HUES64 (cell line): ENCODE measurements around the gene AIF1L.

ENCODE experiments used
- H3K27ac ChIP-seq: 2 replicates; pipeline ENCODE4 v1.7.0; 2013; ENCODE audit warnings: low read depth, low read length, inconsistent platforms
- H3K27me3 ChIP-seq: 2 replicates; pipeline ENCODE4 v1.6.1; 2013; ENCODE audit warnings: mild to moderate bottlenecking, low read length; ENCODE audit not compliant: insufficient read depth
- H3K36me3 ChIP-seq: 2 replicates; pipeline ENCODE4 v1.6.1; 2013; ENCODE audit warnings: mild to moderate bottlenecking, low read length; ENCODE audit not compliant: insufficient read depth
- H3K4me1 ChIP-seq: 2 replicates; pipeline ENCODE4 v1.6.1; 2013; ENCODE audit warnings: mild to moderate bottlenecking, low read length, moderate library complexity; ENCODE audit not compliant: insufficient read depth
- H3K4me3 ChIP-seq: 2 replicates; pipeline ENCODE4 v1.5.1; 2013; ENCODE audit warnings: mild to moderate bottlenecking, low read length, moderate library complexity
- H3K9ac ChIP-seq: 2 replicates; pipeline ENCODE4 v1.6.1; 2013; ENCODE audit warnings: mild to moderate bottlenecking, low read depth, low read length
- H3K9me3 ChIP-seq: 2 replicates; pipeline ENCODE4 v1.6.1; 2013; ENCODE audit warnings: low read depth, low read length; ENCODE audit not compliant: insufficient read depth
- WGBS: fragments of 150-250, 120-280 bp; methylation state at CpG from one replicate; pipeline ENCODE4 v1.1.7; 2013; ENCODE audit warnings: missing lambda C conversion rate; 5-methylcytosine and 5-hydroxymethylcytosine counted together

The AIF1L gene

GRCh38 chr9:131080589-131080988, 15.7 kb upstream of the AIF1L start:
- no peaks in the 10 kb centered on the region for H3K9me3 ChIP-seq
- no peaks in the 10 kb centered on the region for H3K27me3 ChIP-seq
- no peak overlapping the region for H3K9ac ChIP-seq
- H3K36me3 ChIP-seq: no peaks in the 10 kb centered on the region
- no peak overlapping the region for H3K4me3 ChIP-seq
- H3K27ac ChIP-seq: no peak overlapping the region
- no peaks in the 10 kb centered on the region for H3K4me1 ChIP-seq
- WGBS: 79% methylated on average over 9 of the region's 9 CpGs

- Histone ChIP-seq H3K9me3 (no peaks in the 10 kb centered on the region), H3K4me1 (no peaks in the 10 kb centered on the region), H3K27me3 (no peaks in the 10 kb centered on the region), H3K36me3 (no peaks in the 10 kb centered on the region), H3K4me3 (no peak overlapping the region), H3K9ac (no peak overlapping the region), H3K27ac (no peak overlapping the region)
- 92% methylated on average over 9 of the region's 9 CpGs for WGBS
Observed at GRCh38 chr9:131081868-131082267, 14.5 kb upstream of the AIF1L start.

DNA sequence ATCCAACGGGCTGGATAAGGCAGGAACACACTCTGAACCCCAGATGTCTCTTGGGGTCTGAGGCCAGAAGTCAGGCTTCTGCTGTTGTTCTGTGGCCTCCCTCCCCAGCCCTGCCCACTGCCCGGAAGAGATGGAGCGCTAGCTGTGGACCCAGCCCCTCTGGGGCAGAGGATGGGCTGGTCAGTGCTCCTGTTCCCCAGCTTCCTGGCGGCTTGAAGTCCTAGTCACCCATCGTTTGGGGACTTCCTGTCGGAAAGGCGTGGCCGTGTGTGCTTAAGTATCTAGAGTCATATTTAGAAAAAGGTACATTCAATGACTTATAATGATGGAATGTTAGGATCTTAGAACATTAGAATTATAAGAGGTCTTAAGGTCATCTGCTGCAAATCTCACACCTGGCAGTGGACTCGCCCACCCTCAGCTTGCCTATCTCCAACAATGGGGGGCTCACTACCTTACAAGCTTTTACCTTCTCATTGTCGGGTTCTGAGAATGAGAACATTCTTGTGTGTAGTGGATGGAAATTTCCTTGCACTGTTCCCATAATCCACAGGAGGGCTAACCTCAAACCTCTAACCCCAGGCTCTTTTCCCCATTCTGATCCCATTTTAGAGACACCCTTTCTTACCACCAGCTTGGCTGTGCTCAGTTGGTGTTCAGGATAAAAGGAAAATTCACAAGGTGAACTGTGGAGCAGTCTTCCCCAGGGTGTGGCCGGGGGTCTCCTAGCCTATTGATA, 13.4 kb upstream of the AIF1L start:
- H3K9me3 ChIP-seq: no peaks in the 10 kb centered on the region
- 75% methylated on average over 10 of the region's 11 CpGs for WGBS
- no peak overlapping the region for H3K4me3 ChIP-seq
- H3K27ac ChIP-seq: no peak overlapping the region
- no peak overlapping the region for H3K9ac ChIP-seq
- 0 out of 2 replicates have a peak, but pooled peaks cover 2% of the 10 kb centered on the region for H3K36me3 ChIP-seq
- no peaks in the 10 kb centered on the region for H3K27me3 ChIP-seq
- H3K4me1 ChIP-seq: no peaks in the 10 kb centered on the region

GRCh38 chr9:131084661-131085369, 11.5 kb upstream of the AIF1L start:
- no peaks in the 10 kb centered on the region for H3K4me1 ChIP-seq
- H3K4me3 ChIP-seq: no peak overlapping the region
- H3K9me3 ChIP-seq: no peaks in the 10 kb centered on the region
- WGBS: 91% methylated on average over 8 of the region's 8 CpGs
- no peaks in the 10 kb centered on the region for H3K27me3 ChIP-seq
- H3K36me3 ChIP-seq: 0 out of 2 replicates have a peak, but pooled peaks cover 2% of the 10 kb centered on the region
- H3K9ac ChIP-seq: no peak overlapping the region
- H3K27ac ChIP-seq: no peak overlapping the region

- Histone ChIP-seq H3K9ac (no peak overlapping the region), H3K9me3 (no peaks in the 10 kb centered on the region), H3K27me3 (no peaks in the 10 kb centered on the region), H3K27ac (no peak overlapping the region), H3K4me3 (no peak overlapping the region), H3K36me3 (0 out of 2 replicates have a peak, but pooled peaks cover 2% of the 10 kb centered on the region), H3K4me1 (no peaks in the 10 kb centered on the region)
- 85% methylated on average over 22 of the region's 23 CpGs for WGBS
Observed at GRCh38 chr9:131085370-131086122, 10.8 kb upstream of the AIF1L start.

DNA sequence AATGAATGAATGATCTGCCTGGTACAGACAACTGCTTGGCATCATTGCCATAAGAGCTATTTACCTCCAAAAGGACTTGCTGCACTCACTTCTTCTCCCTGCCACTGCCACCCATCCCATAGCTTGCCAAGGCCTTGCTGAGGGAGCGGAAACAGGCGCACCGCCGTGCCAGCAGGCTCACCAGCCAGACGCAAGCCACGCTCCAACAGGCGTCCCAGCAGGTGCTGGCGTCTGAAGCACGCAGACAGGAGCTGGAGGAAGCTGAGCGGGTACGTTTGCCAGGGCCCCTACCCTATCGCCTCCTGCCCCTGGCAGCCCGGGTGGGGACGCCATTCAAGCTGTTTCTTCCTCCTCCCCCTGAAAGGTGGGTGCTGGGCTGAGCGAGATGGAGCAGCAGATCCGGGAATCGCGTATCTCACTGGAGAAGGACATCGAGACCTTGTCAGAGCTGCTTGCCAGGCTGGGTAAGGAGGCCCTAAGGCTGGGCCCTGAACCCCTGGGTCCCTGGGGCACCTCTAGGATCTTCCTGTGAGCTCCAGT, 8.9 kb upstream of the AIF1L start:
- WGBS: 84% methylated on average over 19 of the region's 19 CpGs
- Histone ChIP-seq H3K4me1 (no peaks in the 10 kb centered on the region), H3K27ac (no peak overlapping the region), H3K9me3 (no peaks in the 10 kb centered on the region), H3K9ac (no peak overlapping the region), H3K36me3 (peaks cover 2% of the 10 kb centered on the region; the same call in 1 of the 2 replicates), H3K27me3 (no peaks in the 10 kb centered on the region), H3K4me3 (no peak overlapping the region)

GRCh38 chr9:131090025-131090787, 6.1 kb upstream of the AIF1L start:
- Histone ChIP-seq H3K4me1 (no peaks in the 10 kb centered on the region; the same call in 1 of the 2 replicates), H3K4me3 (no peak overlapping the region), H3K9ac (no peak overlapping the region), H3K9me3 (no peaks in the 10 kb centered on the region), H3K27ac (no peak overlapping the region), H3K27me3 (no peaks in the 10 kb centered on the region), H3K36me3 (peaks cover 2% of the 10 kb centered on the region; the same call in 1 of the 2 replicates)
- 87% methylated on average over 13 of the region's 13 CpGs for WGBS

DNA sequence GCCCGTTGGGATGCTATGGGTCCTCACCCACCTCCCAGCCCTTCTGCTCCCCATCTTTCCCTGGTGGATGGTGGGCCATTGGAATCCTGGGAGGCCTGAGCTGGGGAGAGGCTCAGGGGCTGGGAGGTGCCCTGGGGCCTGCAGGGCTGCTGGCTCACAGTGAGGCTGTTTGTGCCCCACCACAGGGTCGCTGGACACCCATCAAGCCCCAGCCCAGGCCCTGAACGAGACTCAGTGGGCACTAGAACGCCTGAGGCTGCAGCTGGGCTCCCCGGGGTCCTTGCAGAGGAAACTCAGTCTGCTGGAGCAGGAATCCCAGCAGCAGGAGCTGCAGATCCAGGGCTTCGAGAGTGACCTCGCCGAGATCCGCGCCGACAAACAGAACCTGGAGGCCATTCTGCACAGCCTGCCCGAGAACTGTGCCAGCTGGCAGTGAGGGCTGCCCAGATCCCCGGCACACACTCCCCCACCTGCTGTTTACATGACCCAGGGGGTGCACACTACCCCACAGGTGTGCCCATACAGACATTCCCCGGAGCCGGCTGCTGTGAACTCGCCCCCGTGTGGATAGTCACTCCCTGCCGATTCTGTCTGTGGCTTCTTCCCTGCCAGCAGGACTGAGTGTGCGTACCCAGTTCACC, 4.9 kb upstream of the AIF1L start:
- H3K4me3 ChIP-seq: no peak overlapping the region
- H3K36me3 ChIP-seq: peaks cover 2% of the 10 kb centered on the region; the same call in 1 of the 2 replicates
- no peaks in the 10 kb centered on the region for H3K9me3 ChIP-seq
- H3K27me3 ChIP-seq: no peaks in the 10 kb centered on the region
- H3K9ac ChIP-seq: no peak overlapping the region
- H3K4me1 ChIP-seq: peaks cover 4% of the 10 kb centered on the region
- 92% methylated on average over 19 of the region's 19 CpGs for WGBS
- H3K27ac ChIP-seq: no peak overlapping the region

DNA sequence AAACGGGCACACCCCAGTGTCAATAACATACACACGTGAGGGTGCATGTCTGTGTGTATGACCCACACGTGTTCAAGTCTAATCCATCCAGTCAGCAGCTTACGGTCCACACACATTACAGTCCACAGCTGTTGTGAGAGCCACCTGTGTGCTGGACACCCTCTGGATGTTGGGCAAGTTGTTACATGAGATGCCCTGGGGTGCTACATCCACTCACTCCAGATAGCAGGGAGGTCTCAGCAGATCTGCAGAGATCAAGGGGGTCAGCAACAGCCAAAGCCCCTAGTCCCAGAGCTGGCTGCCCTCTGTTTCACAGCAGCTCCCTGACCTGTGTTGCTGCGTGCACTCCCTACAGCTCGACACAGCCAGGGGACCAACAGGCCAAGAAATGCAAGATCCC, 4.3 kb upstream of the AIF1L start:
- peaks cover 4% of the 10 kb centered on the region for H3K4me1 ChIP-seq
- H3K4me3 ChIP-seq: no peak overlapping the region
- no peak overlapping the region for H3K27ac ChIP-seq
- H3K27me3 ChIP-seq: no peaks in the 10 kb centered on the region
- 95% methylated on average over 6 of the region's 6 CpGs for WGBS
- no peak overlapping the region for H3K9ac ChIP-seq
- peaks cover 2% of the 10 kb centered on the region; the same call in 1 of the 2 replicates for H3K36me3 ChIP-seq
- H3K9me3 ChIP-seq: no peaks in the 10 kb centered on the region
